AG04449 (cell line): Measurements from ENCODE around the gene PPFIBP1.

Experiments used
- CTCF ChIA-PET: fragments of 350-600 bp; formaldehyde crosslinking; extraction: SDS; loops from one replicate; lab custom pipeline; 2021; ENCODE audit warnings: antibody characterized with exemption; lab: Yijun Ruan, JAX
- POLR2A ChIA-PET: fragments of 400-600, 350-600 bp; formaldehyde crosslinking; extraction: SDS; loops from one replicate; lab custom pipeline; 2020; ENCODE audit warnings: antibody characterized with exemption, inconsistent platforms; lab: Yijun Ruan, JAX
- DNase-seq: peaks from one replicate; pipeline ENCODE4 v3.0.0-alpha.2; 2010; ENCODE audit warnings: low read depth, low spot score
- H3K4me3 ChIP-seq: 2 replicates; pipeline ENCODE4 v1.5.1; 2011; ENCODE audit warnings: low read depth, mild to moderate bottlenecking, control low read depth, low read length
- CTCF ChIP-seq: IDR thresholded peaks from one replicate; pipeline ENCODE4 v1.5.1; 2011; ENCODE audit warnings: mild to moderate bottlenecking, moderate library complexity, low read length, control low read depth, inconsistent platforms; ENCODE audit not compliant: insufficient read depth; ENCODE audit errors: missing control alignments

Gene PPFIBP1

GRCh38 chr12:27547592-27547991 lies 23.6 kb downstream of the PPFIBP1 start:
- H3K4me3 ChIP-seq = no peak overlapping the region
- TF ChIP-seq CTCF = no peak
- CTCF ChIA-PET = interaction anchor here (1.1 to 1.8 kb wide), 3 partner anchors 8 to 23 kb away, joined by 4 to 5 read pairs (median 4); partner anchors contain the start of gene PPFIBP1
- POLR2A ChIA-PET = interaction anchor here (1.7 kb wide), 1 partner anchor 23 kb away, joined by 4 read pairs; the partner anchor contains the start of gene PPFIBP1
- no peak for DNase-seq

- no peak overlapping the region for H3K4me3 ChIP-seq
- no peak for DNase-seq
- TF ChIP-seq CTCF = no peak
- CTCF ChIA-PET = interaction anchor here (1.0 to 1.1 kb wide), 2 partner anchors 17 to 104 kb away, joined by 3 read pairs; no protein-coding TSS in a partner anchor
- POLR2A ChIA-PET = no interaction called here
Observed at GRCh38 chr12:27548301-27549199, 24.5 kb downstream of the PPFIBP1 start.

GRCh38 chr12:27549236-27549800 lies 25.3 kb downstream of the PPFIBP1 start:
- no peak for DNase-seq

GRCh38 chr12:27549801-27550652 lies 26.0 kb downstream of the PPFIBP1 start:
- peak; percentile 76 for DNase-seq
- POLR2A ChIA-PET = interaction anchor here (0.6 to 0.8 kb wide), 2 partner anchors 26 to 205 kb away, joined by 3 to 4 read pairs; partner anchors contain the start of gene PPFIBP1
- H3K4me3 ChIP-seq = no peak overlapping the region; the same call in 1 of the 2 replicates
- CTCF ChIA-PET = interaction anchor here (1.0 to 1.2 kb wide), 3 partner anchors 18 to 115 kb away, joined by 3 read pairs; no protein-coding TSS in a partner anchor
- TF ChIP-seq CTCF = no peak

More at GRCh38 chr12:27549236-27549800, 25.3 kb downstream of the PPFIBP1 start:
- H3K4me3 ChIP-seq = no peak overlapping the region; the same call in 1 of the 2 replicates
- POLR2A ChIA-PET = no interaction called here
- CTCF ChIA-PET = interaction anchor here (1.0 to 1.2 kb wide), 4 partner anchors 18 to 115 kb away, joined by 3 read pairs; no protein-coding TSS in a partner anchor
- TF ChIP-seq CTCF = no peak

GRCh38 chr12:27550653-27550975 lies 26.6 kb downstream of the PPFIBP1 start:
- TF ChIP-seq CTCF = no peak
- ChIA-PET POLR2A (interaction anchor here (0.8 kb wide), 1 partner anchor 27 kb away, joined by 4 read pairs; the partner anchor contains the start of gene PPFIBP1), CTCF (interaction anchor here (1.0 kb wide), 1 partner anchor 26 kb away, joined by 3 read pairs; no protein-coding TSS in a partner anchor)
- no peak for DNase-seq
- H3K4me3 ChIP-seq = no peak overlapping the region
